GM12891 (cell line): Measurements from ENCODE around the gene FCN2. TPM values are rescaled to one million over a fixed set of nuclear protein-coding genes. Genes with fewer than 3 reads are reported as not detected.

ENCODE experiments used
- DNase-seq: peaks from one replicate; pipeline ENCODE4 v3.0.0; 2011; ENCODE audit warnings: low spot score; ENCODE audit not compliant: insufficient read length
- FAIRE-seq: peaks from 2 replicates; lab custom pipeline; 2011; peaks lifted over from hg19 to GRCh38; lab: Jason Lieb, UNC
- PAX5 ChIP-seq: IDR thresholded peaks from 2 replicates; pipeline ENCODE4 v1.6.1; 2011; ENCODE audit warnings: low read length, moderate library complexity, mild to moderate bottlenecking; ENCODE audit not compliant: insufficient read depth, severe bottlenecking
- POLR2A ChIP-seq: IDR thresholded peaks from 2 replicates; pipeline ENCODE4 v1.6.1; 2011; ENCODE audit warnings: low read depth, low read length, control low read depth
- POLR2AphosphoS5 ChIP-seq: IDR thresholded peaks from 2 replicates; pipeline ENCODE4 v1.6.1; 2011; ENCODE audit warnings: low read depth, low read length, control low read depth
- POU2F2 ChIP-seq: IDR thresholded peaks from 2 replicates; pipeline ENCODE4 v1.6.1; 2011; ENCODE audit warnings: low read depth, mild to moderate bottlenecking, control low read depth, low read length, moderate library complexity
- SPI1 ChIP-seq: IDR thresholded peaks from 2 replicates; pipeline ENCODE4 v1.6.1; 2011; ENCODE audit warnings: low read depth, low read length, control low read depth
- TAF1 ChIP-seq: IDR thresholded peaks from 2 replicates; pipeline ENCODE4 v1.6.1; 2011; ENCODE audit warnings: low read depth, low read length, control low read depth
- polyA plus RNA-seq: library from polyadenylated mRNA; unstranded; fragments of >200 nt; gene quantifications from one replicate; pipeline ENCODE4 v1.2.1, GENCODE V29; 2012; ENCODE audit warnings: low read depth, missing spikeins, inconsistent platforms; ENCODE audit not compliant: missing spikeins

FCN2 gene
- polyA plus RNA-seq: not detected

- DNase-seq: no peak
- TF ChIP-seq POLR2AphosphoS5 (no peak), TAF1 (no peak), POU2F2 (no peak), POLR2A (no peak), SPI1 (no peak), PAX5 (no peak)
- no peak for FAIRE-seq
Observed at GRCh38 chr9:134880484-134881312, at the start of gene FCN2. TSS of gene FCN2 (plus strand) at chr9:134880810. CDS start at chr9:134880822, 12 bp downstream.

DNA sequence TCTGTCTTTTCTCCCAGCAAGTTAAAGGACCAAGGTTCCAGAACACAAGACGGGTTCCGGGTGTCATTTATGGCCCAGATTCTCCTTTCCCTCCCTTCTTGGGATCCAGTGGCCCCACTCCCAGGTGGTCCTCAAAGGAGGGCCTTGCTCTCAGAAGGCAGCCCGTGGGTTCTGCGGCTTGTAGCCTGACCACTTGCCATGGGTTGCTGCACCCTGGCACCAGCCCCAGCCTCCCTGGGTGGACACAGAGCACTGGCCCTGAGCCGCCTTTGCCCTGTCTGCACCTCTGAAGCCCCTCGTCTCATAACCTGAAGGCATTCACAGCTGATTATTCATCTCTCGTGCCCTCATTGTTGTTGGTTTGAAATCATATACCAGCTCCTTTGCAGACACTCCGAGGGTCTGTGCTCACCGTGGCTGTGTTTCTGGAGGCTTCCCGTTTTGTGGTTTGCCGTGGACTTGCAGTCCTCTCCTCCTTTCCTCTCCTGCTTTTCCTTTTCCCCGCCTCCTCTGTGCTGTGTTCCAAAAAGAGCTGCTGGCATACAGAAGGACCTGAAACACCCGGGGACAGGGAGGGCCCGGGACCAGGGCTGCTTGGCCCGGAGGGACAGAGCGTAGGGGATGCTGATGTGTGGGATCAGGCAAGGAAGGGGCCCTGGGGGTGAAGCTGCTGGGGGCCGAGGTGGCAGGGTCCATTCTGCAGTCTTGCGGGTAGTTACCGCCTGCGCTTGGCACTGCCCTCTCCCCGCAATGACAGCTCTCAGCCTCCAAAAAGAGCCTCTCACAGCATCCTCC, 49.5 kb upstream of the FCN2 start:
- no peak for TF ChIP-seq TAF1
- FAIRE-seq (no peak), DNase-seq (no peak)

- TF ChIP-seq PAX5: no peak
- TF ChIP-seq POU2F2: no peak
- no peak for TF ChIP-seq TAF1
- TF ChIP-seq POLR2A: no peak
- TF ChIP-seq POLR2AphosphoS5: no peak
- TF ChIP-seq SPI1: no peak
- DNase-seq (no peak), FAIRE-seq (no peak)
Observed at GRCh38 chr9:134832471-134832870, 48.1 kb upstream of the FCN2 start.

- DNase-seq: no peak
- no peak for FAIRE-seq
- TF ChIP-seq POLR2AphosphoS5 (no peak), POLR2A (no peak), TAF1 (no peak), POU2F2 (no peak), PAX5 (no peak), SPI1 (no peak)
Observed at GRCh38 chr9:134833294-134833880, 47.2 kb upstream of the FCN2 start.

DNA sequence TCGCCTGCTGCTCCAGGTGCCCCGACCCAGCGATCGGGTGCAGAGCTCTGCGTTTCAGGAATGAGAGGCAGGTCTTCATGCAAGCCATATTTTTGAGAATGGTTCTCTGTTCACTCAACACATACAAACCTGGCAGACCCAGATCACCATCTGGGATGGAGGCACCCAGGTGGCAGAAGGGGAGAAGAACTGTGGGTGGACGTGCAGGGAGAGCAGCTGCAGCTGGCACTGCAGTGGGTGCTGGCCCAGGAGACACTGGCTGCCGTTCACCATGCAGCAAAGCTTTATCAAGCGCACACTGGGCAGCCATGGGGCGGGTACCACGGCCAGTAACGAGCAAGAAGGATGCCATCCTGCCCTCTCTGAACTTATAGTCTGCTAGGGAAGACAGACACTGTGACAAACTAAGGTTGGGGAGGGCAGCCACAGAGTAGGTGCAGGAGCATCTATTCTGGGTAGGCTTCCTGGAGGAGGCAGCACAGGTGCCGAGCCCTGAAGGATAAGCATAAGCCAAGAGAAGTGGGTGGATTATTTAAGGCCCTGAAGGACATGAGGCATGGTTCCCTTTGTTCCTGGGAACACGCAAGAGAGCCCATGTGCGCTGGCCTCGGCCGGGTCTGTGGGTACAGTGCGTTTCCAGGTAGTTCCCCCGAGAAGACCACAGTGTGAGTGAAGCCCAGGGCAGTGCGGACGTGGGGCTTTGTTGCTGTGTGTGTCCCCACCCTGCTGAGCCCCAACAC, 46.2 kb upstream of the FCN2 start:
- DNase-seq (no peak), FAIRE-seq (no peak)
- TF ChIP-seq POLR2A: no peak
- no peak for TF ChIP-seq PAX5
- no peak for TF ChIP-seq TAF1
- no peak for TF ChIP-seq POU2F2
- TF ChIP-seq SPI1: no peak
- TF ChIP-seq POLR2AphosphoS5: no peak

DNA sequence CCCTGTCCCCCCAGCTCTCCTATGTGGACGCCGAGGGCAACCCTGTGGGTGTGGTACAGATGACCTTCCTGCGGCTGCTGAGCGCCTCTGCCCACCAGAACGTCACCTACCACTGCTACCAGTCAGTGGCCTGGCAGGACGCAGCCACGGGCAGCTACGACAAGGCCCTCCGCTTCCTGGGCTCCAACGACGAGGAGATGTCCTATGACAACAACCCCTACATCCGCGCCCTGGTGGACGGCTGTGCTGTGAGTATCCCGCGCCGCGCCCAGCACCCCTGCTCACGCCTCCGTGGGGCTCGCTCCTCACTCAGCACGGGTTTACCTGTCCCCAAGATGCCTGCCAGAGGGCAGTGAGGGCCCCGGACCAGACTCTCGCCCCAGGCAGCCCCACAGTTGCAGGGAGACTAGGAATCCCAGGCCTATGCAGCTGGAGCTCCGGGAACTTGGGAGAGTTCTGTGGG, 45.6 kb upstream of the FCN2 start:
- DNase-seq (no peak), FAIRE-seq (no peak)
- TF ChIP-seq POLR2AphosphoS5 (no peak), SPI1 (no peak), POLR2A (no peak), POU2F2 (no peak), PAX5 (no peak), TAF1 (no peak)

- FAIRE-seq (no peak), DNase-seq (no peak)
- no peak for TF ChIP-seq PAX5
- no peak for TF ChIP-seq POLR2AphosphoS5
- TF ChIP-seq TAF1: no peak
- TF ChIP-seq POU2F2: no peak
- TF ChIP-seq SPI1: no peak
- TF ChIP-seq POLR2A: no peak
Observed at GRCh38 chr9:134835448-134835847, 45.2 kb upstream of the FCN2 start.

DNA sequence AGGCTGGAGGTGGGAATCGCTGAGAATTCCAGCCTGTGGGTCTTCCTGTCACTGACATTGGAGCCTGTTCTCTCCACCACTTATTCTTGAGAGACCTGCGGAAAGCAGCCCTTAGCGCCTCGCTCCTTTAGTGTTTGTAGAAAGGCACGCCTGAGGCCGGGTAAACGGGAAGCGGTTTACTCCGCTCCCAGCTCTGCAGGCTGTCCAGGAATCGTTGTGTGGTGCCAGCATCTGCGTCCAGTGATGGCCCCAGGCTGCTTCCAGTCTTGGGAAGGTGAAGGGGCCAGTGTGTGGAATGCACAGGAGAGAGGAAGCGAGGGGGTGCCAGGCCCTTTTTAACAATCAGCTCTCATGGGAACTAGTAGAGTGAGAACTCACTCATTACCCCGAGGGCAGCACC, 44.6 kb upstream of the FCN2 start:
- TF ChIP-seq POLR2AphosphoS5: no peak
- TF ChIP-seq POU2F2: no peak
- TF ChIP-seq TAF1: no peak
- no peak for TF ChIP-seq SPI1
- TF ChIP-seq POLR2A: no peak
- FAIRE-seq (no peak), DNase-seq (no peak)

- FAIRE-seq (no peak), DNase-seq (no peak)
- TF ChIP-seq PAX5 (no peak), POLR2A (no peak), POLR2AphosphoS5 (no peak), SPI1 (no peak), POU2F2 (no peak), TAF1 (no peak)
Observed at GRCh38 chr9:134836406-134836970, 44.1 kb upstream of the FCN2 start.
